PFSK-1 (cell line): ENCODE results near the gene ADH1A.

Experiments used
- FOXP2 ChIP-seq: optimal IDR thresholded peaks from 2 replicates; pipeline ENCODE3; 2011; ENCODE audit warnings: borderline replicate concordance, control low read depth, inconsistent platforms; ENCODE audit not compliant: insufficient read depth; ENCODE audit errors: extremely low read length, extremely low read depth
- POLR2AphosphoS5 ChIP-seq: IDR thresholded peaks from 2 replicates; pipeline ENCODE4 v1.6.1; 2012; ENCODE audit warnings: low read depth, mild to moderate bottlenecking, control low read depth, low read length, moderate library complexity
- REST ChIP-seq, 2 experiments: IDR thresholded peaks; 2 replicates each; pipeline versions ENCODE4 v1.6.1 to v1.8.0; 2011 to 2012; ENCODE audit warnings: low read depth in 2 of 2, low read length in 2 of 2, control low read depth in 1 of 2, inconsistent platforms in 1 of 2, mild to moderate bottlenecking in 1 of 2, moderate library complexity in 1 of 2; ENCODE audit not compliant: insufficient read depth in 1 of 2

GRCh38 chr4:99329876-99330275 lies 39.1 kb upstream of the ADH1A start:
- TF ChIP-seq FOXP2 (no peak), POLR2AphosphoS5 (no peak), REST (IDR thresholded peaks at IDR 0.05; ENCODE audit: insufficient read depth in 1 of 2, low read depth in 2 of 2, low read length in 2 of 2) (no peak)
